Activated CD4-positive, alpha-beta T cell treated with anti-CD3 and anti-CD28 coated beads, Interleukin-2, Interleukin-4, amounts not matched to agents 100 ng/mL and 50 ng/mL, durations not matched to agents 16 hours and 8 hours (primary cell): ENCODE results near the gene THY1.
A peak's percentile ranks its signal among the peaks of the same experiment; 100 is the strongest.
"Not testable (repeated sequence)": the region's sequence is repeated elsewhere in the genome, so short reads cannot be mapped to it uniquely, and the experiment has no call there.

Source experiments
- DNase-seq: peaks from one replicate; pipeline ENCODE4 v3.0.0-alpha.2; 2020; ENCODE audit warnings: low spot score

The THY1 gene

GRCh38 chr11:119382513-119382912 is 40.5 kb downstream of the THY1 start:
- not testable (repeated sequence) for DNase-seq

- DNase-seq: no peak
Measured at GRCh38 chr11:119382101-119382500, 40.9 kb downstream of the THY1 start.

GRCh38 chr11:119381181-119381988 is 41.6 kb downstream of the THY1 start, which contains the start of gene USP2:
TSS of gene USP2 (minus strand) at chr11:119381690. CDS start at chr11:119373480, 8,210 bp downstream.
- DNase-seq: peak; percentile 94

GRCh38 chr11:119380827-119381180 is 42.2 kb downstream of the THY1 start:
- no peak for DNase-seq

- DNase-seq: no peak
Measured at GRCh38 chr11:119380160-119380826, 42.7 kb downstream of the THY1 start.

GRCh38 chr11:119378851-119379465 is 44.0 kb downstream of the THY1 start:
- no peak for DNase-seq

- no peak for DNase-seq
Measured at GRCh38 chr11:119377961-119378667, 44.9 kb downstream of the THY1 start.

GRCh38 chr11:119377112-119377901 is 45.7 kb downstream of the THY1 start:
- no peak for DNase-seq

GRCh38 chr11:119376197-119376847 is 46.6 kb downstream of the THY1 start:
- DNase-seq: no peak

- no peak for DNase-seq
Measured at GRCh38 chr11:119375337-119376196, 47.4 kb downstream of the THY1 start.

- no peak for DNase-seq
Measured at GRCh38 chr11:119374632-119375336, 48.2 kb downstream of the THY1 start.

GRCh38 chr11:119373921-119374631 is 48.9 kb downstream of the THY1 start:
- no peak for DNase-seq

GRCh38 chr11:119373059-119373920 is 49.7 kb downstream of the THY1 start:
- DNase-seq: no peak

- no peak for DNase-seq
Measured at GRCh38 chr11:119372260-119373058, 50.5 kb downstream of the THY1 start.

- DNase-seq: no peak
Measured at GRCh38 chr11:119371778-119372182, 51.2 kb downstream of the THY1 start.

- DNase-seq: no peak
Measured at GRCh38 chr11:119371067-119371601, 51.8 kb downstream of the THY1 start.
